Putamen (tissue), 1 donor: ENCODE results near the gene ZSWIM8.
A peak's percentile ranks its signal among the peaks of the same experiment; 100 is the strongest.
"Not testable (repeated sequence)": the region's sequence is repeated elsewhere in the genome, so short reads cannot be mapped to it uniquely, and the experiment has no call there.

ENCODE experiments used
- DNase-seq: peaks from one replicate; pipeline ENCODE4 v3.0.0-alpha.2; 2016; ENCODE audit warnings: low spot score

ZSWIM8 gene

GRCh38 chr10:73774637-73775036, 10.8 kb upstream of the ZSWIM8 start:
- DNase-seq, result no peak

GRCh38 chr10:73779018-73779417, 6.4 kb upstream of the ZSWIM8 start:
- no peak for DNase-seq

- DNase-seq, result no peak
Observed at GRCh38 chr10:73779539-73780197, 5.7 kb upstream of the ZSWIM8 start.

- DNase-seq, result no peak
Observed at GRCh38 chr10:73780301-73780700, 5.1 kb upstream of the ZSWIM8 start.

- no peak for DNase-seq
Observed at GRCh38 chr10:73780966-73781365, 4.4 kb upstream of the ZSWIM8 start.

GRCh38 chr10:73781548-73781878, 3.9 kb upstream of the ZSWIM8 start:
- no peak for DNase-seq

- DNase-seq, result peak; percentile 90
Observed at GRCh38 chr10:73781879-73782748, 3.3 kb upstream of the ZSWIM8 start, which contains the start of gene CHCHD1. Gene CHCHD1, plus strand, starts transcription at chr10:73782048. Its CDS starts 28 bp downstream, at chr10:73782076.

- DNase-seq, result no peak
Observed at GRCh38 chr10:73782749-73783085, 2.7 kb upstream of the ZSWIM8 start.

GRCh38 chr10:73785721-73786511, 510 bp downstream of the ZSWIM8 start:
- no peak for DNase-seq

- DNase-seq, result no peak
Observed at GRCh38 chr10:73786512-73786885, 1.1 kb downstream of the ZSWIM8 start.

- not testable (repeated sequence) for DNase-seq
Observed at GRCh38 chr10:73787031-73787800, 1.8 kb downstream of the ZSWIM8 start.

GRCh38 chr10:73788864-73789658, 3.7 kb downstream of the ZSWIM8 start:
- DNase-seq, result no peak

GRCh38 chr10:73789659-73790055, 4.3 kb downstream of the ZSWIM8 start:
- DNase-seq, result no peak

- DNase-seq, result no peak
Observed at GRCh38 chr10:73790886-73791625, 5.7 kb downstream of the ZSWIM8 start.

- DNase-seq, result no peak
Observed at GRCh38 chr10:73791871-73792400, 6.5 kb downstream of the ZSWIM8 start.

GRCh38 chr10:73793456-73793855, 8.1 kb downstream of the ZSWIM8 start:
- no peak for DNase-seq

GRCh38 chr10:73795491-73795890, 10.1 kb downstream of the ZSWIM8 start:
- not testable (repeated sequence) for DNase-seq

GRCh38 chr10:73796035-73796434, 10.6 kb downstream of the ZSWIM8 start:
- DNase-seq, result not testable (repeated sequence)

- DNase-seq, result no peak
Observed at GRCh38 chr10:73796766-73797165, 11.4 kb downstream of the ZSWIM8 start.
